Esophagus (tissue), 2 donors: ENCODE measurements around the gene WASHC3. TPM values are rescaled to one million over a fixed set of nuclear protein-coding genes. Genes with fewer than 3 reads are reported as not detected.
"Not testable (repeated sequence)": the region's sequence is repeated elsewhere in the genome, so short reads cannot be mapped to it uniquely, and the experiment has no call there.

Experiments
- H3K27ac ChIP-seq, 2 donors: one replicate each; pipeline ENCODE4 v1.5.1; 2013; ENCODE audit warnings: low read depth in 2 of 2, mild to moderate bottlenecking in 2 of 2, inconsistent platforms in 1 of 2, low read length in 1 of 2, moderate library complexity in 1 of 2
- H3K27me3 ChIP-seq, 2 donors: one replicate each; pipeline ENCODE4 v1.6.1; 2013; ENCODE audit warnings: low read length in 2 of 2, control low read depth in 1 of 2, mild to moderate bottlenecking in 1 of 2; ENCODE audit not compliant: insufficient read depth in 2 of 2, control insufficient read depth in 1 of 2
- H3K36me3 ChIP-seq, 2 donors: one replicate each; pipeline ENCODE4 v1.6.1; 2013; ENCODE audit warnings: low read length in 1 of 2; ENCODE audit not compliant: control insufficient read depth in 2 of 2, insufficient read depth in 2 of 2
- H3K4me1 ChIP-seq, 2 donors: one replicate each; pipeline ENCODE4 v1.6.1; 2013; ENCODE audit warnings: low read length in 1 of 2; ENCODE audit not compliant: control insufficient read depth in 2 of 2, insufficient read depth in 2 of 2
- H3K4me3 ChIP-seq, 2 donors: one replicate each; pipeline ENCODE4 v1.5.1; 2013; ENCODE audit warnings: low read length in 2 of 2, mild to moderate bottlenecking in 2 of 2, low read depth in 1 of 2, moderate library complexity in 1 of 2
- H3K9me3 ChIP-seq, 2 donors: one replicate each; pipeline ENCODE4 v1.6.1; 2013; ENCODE audit warnings: mild to moderate bottlenecking in 2 of 2, low read depth in 1 of 2, low read length in 1 of 2, moderate library complexity in 1 of 2; ENCODE audit not compliant: control insufficient read depth in 2 of 2, insufficient read depth in 1 of 2
- WGBS, 2 donors: extraction: QIAGEN DNeasy Blood & Tissue Kit; methylation state at CpG; one replicate each; pipeline ENCODE4 v1.1.7; 2013; 5-methylcytosine and 5-hydroxymethylcytosine counted together
- polyA plus RNA-seq, 2 donors: library from polyadenylated mRNA; stranded (reverse); fragments of 200-250 nt; gene quantifications; one replicate each; pipeline ENCODE4 v1.2.3, GENCODE V29; 2013
- donor health status: healthy with polysubstance abuse.
- donor health status: Bipolar disorder and iron deficiency.

The WASHC3 gene
- polyA plus RNA-seq, 2 donors: 31.0 to 39.4 TPM

DNA sequence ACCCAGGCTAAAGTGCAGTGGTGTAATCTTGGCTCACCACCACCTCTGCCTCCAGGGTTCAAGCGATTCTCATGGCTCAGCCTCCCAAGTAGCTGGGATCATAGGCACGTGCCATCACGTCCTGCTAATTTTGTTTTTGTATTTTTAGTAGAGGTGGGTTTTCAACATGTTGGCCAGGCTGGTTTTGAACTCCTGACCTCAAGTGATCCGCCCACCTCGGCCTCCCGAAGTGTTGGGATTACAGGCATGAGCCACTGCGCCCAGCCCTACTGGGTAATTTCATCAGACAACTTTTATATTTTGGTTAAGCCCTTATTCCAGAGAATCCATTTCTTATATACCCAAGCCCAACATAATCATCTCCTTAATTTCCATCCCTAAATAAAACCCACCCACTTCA is 10.3 kb upstream of the WASHC3 start:
- not testable (repeated sequence) for H3K36me3 ChIP-seq, H3K4me1 ChIP-seq, H3K9me3 ChIP-seq, H3K27ac ChIP-seq, H3K27me3 ChIP-seq, H3K4me3 ChIP-seq
- WGBS, 2 donors: 66 to 85% methylated on average over 7 of the region's 7 CpGs

DNA sequence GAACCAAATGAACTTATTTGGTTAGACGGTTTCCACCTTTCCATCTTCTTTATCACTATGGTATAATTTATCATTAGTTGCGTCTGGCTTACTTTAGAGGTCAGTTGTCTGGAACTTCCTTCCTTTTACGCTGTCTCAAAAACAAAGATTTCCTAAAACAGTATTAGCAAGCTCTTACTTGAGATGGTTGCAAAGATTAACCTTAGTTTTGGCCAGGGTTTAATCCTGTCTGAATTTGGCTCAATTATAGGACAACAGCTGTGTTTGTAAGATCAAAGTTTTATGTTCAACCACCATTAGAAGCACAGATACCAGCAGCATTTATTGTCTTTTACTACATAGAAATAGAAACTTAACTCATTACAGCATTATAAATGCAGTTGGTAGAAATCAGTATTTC is 7.9 kb upstream of the WASHC3 start:
- Histone ChIP-seq H3K4me3 (no peak overlapping the region), H3K27me3 (no peaks in the 10 kb centered on the region), H3K36me3 (no peaks in the 10 kb centered on the region), H3K27ac (no peak overlapping the region), H3K4me1 (no peaks in the 10 kb centered on the region), H3K9me3 (no peaks in the 10 kb centered on the region)
- WGBS, 2 donors: 68 to 79% methylated on average over 3 of the region's 3 CpGs

DNA sequence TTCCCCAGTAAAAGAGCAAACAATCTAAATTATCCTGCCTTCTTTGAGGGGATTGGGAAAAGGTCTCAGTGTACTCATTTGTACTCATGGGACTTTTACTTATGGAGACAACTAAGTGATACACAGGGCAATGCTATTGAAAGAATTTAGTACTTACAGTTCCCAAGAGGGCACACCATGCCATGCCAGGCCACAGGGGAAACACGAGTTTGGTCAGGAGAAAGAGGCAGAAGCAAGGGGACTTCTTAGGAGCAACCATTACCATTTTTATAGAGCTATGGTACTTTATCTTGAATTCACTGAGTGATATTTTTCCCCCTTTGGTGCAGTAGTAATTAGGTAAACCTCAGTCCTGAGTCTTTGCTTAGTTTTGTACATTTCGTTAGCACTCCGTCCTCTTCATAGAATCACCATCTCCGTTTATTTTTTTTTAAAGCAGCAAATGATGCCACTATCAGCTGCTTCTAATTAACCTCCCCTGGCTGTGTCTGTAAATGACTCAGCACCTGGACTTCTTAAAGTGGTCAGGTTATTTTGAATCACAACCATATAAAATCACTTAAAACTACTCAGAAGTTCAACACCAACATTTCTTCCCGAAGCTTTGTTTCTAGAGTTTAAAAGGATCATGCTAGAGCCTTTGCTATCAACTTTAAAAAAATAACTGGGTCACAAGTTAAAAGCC is 5.9 kb upstream of the WASHC3 start:
- no peaks in the 10 kb centered on the region for H3K9me3 ChIP-seq
- H3K4me1 ChIP-seq: no peaks in the 10 kb centered on the region
- H3K36me3 ChIP-seq: no peaks in the 10 kb centered on the region
- H3K27ac ChIP-seq: no peak overlapping the region
- 76 to 79% methylated on average over 5 of the region's 5 CpGs for WGBS, 2 donors
- H3K4me3 ChIP-seq: no peak overlapping the region
- no peaks in the 10 kb centered on the region for H3K27me3 ChIP-seq

DNA sequence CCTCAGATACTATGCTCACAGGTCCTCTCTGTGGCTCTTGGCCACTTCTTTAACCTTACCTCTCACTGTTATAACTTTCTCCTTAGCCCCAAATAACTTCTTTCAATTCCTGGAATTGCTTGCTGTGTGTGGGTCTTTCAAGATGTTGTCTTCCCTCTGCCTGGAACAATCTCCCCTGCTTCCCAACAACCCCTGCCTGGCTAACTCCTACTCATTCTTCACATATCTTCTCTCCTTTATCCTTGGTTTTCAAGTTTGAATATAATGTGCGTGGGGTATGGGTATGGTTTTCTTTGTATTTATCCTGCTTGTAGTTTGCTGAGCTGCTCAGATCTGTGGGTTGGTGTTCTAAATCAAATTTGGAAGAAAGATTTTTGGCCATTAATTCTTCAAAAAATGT is 2.7 kb upstream of the WASHC3 start:
- Histone ChIP-seq H3K4me3 (no peak overlapping the region), H3K27ac (no peak overlapping the region), H3K36me3 (no peaks in the 10 kb centered on the region), H3K4me1 (no peaks in the 10 kb centered on the region), H3K27me3 (no peaks in the 10 kb centered on the region), H3K9me3 (no peaks in the 10 kb centered on the region)
- 90 to 100% methylated on average over 1 of the region's 1 CpG for WGBS, 2 donors

DNA sequence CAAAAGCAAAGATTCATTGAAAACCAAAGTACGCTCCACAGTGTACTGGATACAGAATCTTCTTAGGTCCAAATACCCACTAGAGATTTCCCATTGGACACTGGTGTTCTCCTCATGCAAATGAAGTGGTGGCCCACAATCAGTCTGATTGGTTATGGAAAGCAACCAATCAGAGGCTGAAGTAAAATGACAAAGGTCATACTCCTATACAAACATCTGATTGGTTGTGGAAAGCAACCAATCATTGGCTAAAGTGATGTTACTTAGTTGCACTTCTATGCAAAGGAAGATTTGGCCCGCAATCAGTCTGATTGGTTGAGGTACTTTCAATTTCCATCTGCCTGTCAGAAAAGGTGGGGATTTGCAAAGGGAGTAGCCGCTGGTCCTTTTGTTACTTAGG is 1.3 kb upstream of the WASHC3 start:
- Histone ChIP-seq H3K27me3 (no peaks in the 10 kb centered on the region), H3K4me1 (no peaks in the 10 kb centered on the region), H3K27ac (no peak overlapping the region), H3K9me3 (no peaks in the 10 kb centered on the region), H3K4me3 (no peak overlapping the region), H3K36me3 (no peaks in the 10 kb centered on the region)
- 97 to 98% methylated on average over 3 of the region's 3 CpGs for WGBS, 2 donors

DNA sequence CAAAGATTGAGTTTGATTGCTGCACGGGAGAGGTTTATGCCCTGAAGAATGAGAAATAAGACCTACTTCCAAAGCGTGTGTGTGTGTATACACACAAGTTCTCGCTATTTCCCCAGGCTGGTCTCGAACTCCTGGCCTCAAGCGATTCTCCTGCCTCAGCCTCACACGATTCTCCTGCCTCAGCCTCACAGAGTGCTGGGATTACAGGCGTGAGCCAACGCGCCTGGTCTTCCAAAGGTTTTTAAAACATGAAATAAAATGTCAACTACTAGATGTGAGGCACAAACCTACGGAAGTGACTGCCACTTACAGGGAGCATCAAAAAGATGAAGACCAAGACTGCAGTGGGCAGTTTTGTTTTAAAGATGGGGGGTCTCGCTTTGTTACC is 622 bp upstream of the WASHC3 start:
- WGBS, 2 donors: 84 to 87% methylated on average over 11 of the region's 11 CpGs
- Histone ChIP-seq H3K27ac (no peak overlapping the region), H3K4me1 (no peaks in the 10 kb centered on the region), H3K36me3 (no peaks in the 10 kb centered on the region), H3K4me3 (no peak overlapping the region), H3K27me3 (no peaks in the 10 kb centered on the region), H3K9me3 (no peaks in the 10 kb centered on the region)

DNA sequence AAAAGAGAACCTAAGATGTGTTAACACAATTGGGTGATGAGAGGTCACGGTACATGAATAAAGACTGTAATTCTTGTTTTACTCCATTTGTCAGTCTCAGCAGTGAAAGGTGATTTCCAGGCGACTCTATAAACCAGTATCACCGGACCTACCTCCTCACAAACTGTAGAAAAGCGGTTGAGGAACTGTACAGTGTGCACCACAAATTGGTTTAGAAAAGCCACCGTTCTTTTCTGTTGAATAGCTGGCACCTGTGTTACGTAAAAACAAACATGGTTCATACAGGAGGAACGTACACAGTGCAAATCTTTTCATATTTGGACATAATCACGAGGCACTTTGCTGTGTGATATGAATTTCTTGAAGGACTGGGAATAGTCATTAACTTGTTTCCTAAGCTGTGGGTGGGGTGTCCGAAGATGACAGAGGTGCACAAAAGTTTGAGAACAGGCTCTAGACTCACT is 663 bp downstream of the WASHC3 start:
- whole genome bisulfite sequencing, 2 donors: 15 to 16% methylated on average over 9 of the region's 9 CpGs
- no peaks in the 10 kb centered on the region for H3K9me3 ChIP-seq

DNA sequence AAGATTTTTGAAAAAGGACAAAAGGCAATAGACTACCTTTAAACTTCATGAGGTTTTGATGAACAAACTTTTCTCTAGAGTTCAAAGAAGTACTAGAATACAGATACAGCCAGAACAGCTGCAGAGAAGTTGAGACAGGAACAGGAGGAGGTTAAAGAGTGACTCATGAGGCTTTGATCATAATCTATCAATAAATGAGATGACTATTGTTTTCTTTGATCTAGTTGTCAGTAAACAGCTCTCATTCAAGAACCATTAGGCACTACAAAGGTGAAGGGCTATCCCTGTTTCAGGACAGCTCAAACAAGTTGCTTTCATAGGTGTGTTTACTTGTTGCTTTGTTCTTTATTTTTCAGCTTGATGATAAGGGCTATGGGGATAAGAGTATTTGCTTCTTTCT is 2.4 kb downstream of the WASHC3 start:
- Histone ChIP-seq H3K4me3 (no peak overlapping the region), H3K27me3 (no peaks in the 10 kb centered on the region), H3K9me3 (no peaks in the 10 kb centered on the region), H3K4me1 (no peaks in the 10 kb centered on the region), H3K27ac (no peak overlapping the region), H3K36me3 (peaks cover 0 to 2% of the 10 kb centered on the region in 2 donors)

More for the DNA sequence above, 663 bp downstream of the WASHC3 start:
- H3K36me3 ChIP-seq: no peaks in the 10 kb centered on the region
- H3K4me3 ChIP-seq: peak overlapping the region; percentile 91 to 96
- H3K27ac ChIP-seq: peak overlapping the region; percentile 87 to 90
- no peaks in the 10 kb centered on the region for H3K4me1 ChIP-seq
- no peaks in the 10 kb centered on the region for H3K27me3 ChIP-seq

DNA sequence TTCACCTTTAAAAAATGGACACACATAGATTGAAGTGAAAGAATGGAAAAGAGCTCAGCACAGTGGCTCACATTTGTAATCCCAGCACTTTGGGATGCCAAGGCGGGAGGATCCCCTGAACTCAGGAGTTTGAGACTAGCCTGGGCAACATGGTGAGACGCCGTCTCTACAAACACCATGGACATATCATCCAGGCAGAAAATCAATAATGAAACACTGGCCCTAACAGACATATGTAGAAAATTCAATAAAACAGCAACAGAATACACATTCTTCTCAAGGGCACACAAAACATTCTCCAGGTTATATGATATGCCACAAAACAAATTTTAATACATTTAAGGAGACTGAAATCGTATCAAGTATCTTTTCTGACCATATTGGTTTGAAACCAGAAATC is 7.4 kb downstream of the WASHC3 start:
- Histone ChIP-seq H3K27me3 (no peaks in the 10 kb centered on the region), H3K36me3 (peaks cover 0 to 17% of the 10 kb centered on the region in 2 donors)
- 95 to 97% methylated on average over 4 of the region's 4 CpGs for WGBS, 2 donors

DNA sequence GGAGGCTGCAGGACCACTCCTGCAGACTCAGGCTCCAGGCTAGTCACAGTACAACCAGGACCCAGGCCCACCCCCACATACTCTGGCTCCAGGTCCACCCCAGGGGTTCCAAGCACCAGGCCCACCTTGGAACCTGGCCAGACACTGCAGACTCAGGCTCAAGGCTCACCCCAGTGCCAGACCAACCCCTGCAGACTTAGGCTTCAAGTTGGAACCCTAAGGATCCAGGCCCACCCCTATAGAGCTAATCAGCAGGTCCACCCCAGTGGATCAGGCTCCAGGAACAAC is 8.8 kb downstream of the WASHC3 start:
- H3K27ac ChIP-seq: no peak overlapping the region
- H3K9me3 ChIP-seq: no peaks in the 10 kb centered on the region
- H3K4me1 ChIP-seq: no peaks in the 10 kb centered on the region
- no peak overlapping the region for H3K4me3 ChIP-seq
- H3K36me3 ChIP-seq: peaks cover 0 to 17% of the 10 kb centered on the region in 2 donors
- no peaks in the 10 kb centered on the region for H3K27me3 ChIP-seq

More for the DNA sequence above, 7.4 kb downstream of the WASHC3 start:
- H3K9me3 ChIP-seq: no peaks in the 10 kb centered on the region
- no peak overlapping the region for H3K4me3 ChIP-seq
- H3K4me1 ChIP-seq: no peaks in the 10 kb centered on the region
- no peak overlapping the region for H3K27ac ChIP-seq
